ENCODE data around the gene SEL1L.
A peak's percentile ranks its signal among the peaks of the same experiment; 100 is the strongest.
"Not testable (repeated sequence)": the region's sequence is repeated elsewhere in the genome, so short reads cannot be mapped to it uniquely, and the experiment has no call there.

Gene SEL1L

GRCh38 chr14:81473456-81474147 lies 60.1 kb downstream of the SEL1L start:
- DNase-seq (ENCODE audit: low spot score): no peak

- no peak for DNase-seq (ENCODE audit: low spot score)
Measured at GRCh38 chr14:81472096-81472800, 61.4 kb downstream of the SEL1L start.

GRCh38 chr14:81471062-81471461 lies 62.6 kb downstream of the SEL1L start:
- no peak for DNase-seq (ENCODE audit: low spot score)

GRCh38 chr14:81470557-81470826 lies 63.2 kb downstream of the SEL1L start:
- DNase-seq (ENCODE audit: low spot score): not testable (repeated sequence)

GRCh38 chr14:81466854-81467253 lies 66.8 kb downstream of the SEL1L start:
- no peak for DNase-seq (ENCODE audit: low spot score)

- DNase-seq (ENCODE audit: low spot score): no peak
Measured at GRCh38 chr14:81465507-81466228, 68.0 kb downstream of the SEL1L start.

GRCh38 chr14:81465003-81465392 lies 68.7 kb downstream of the SEL1L start:
- not testable (repeated sequence) for DNase-seq (ENCODE audit: low spot score)

GRCh38 chr14:81464253-81465002 lies 69.2 kb downstream of the SEL1L start:
- DNase-seq (ENCODE audit: low spot score): peak; percentile 86

GRCh38 chr14:81462356-81462755 lies 71.3 kb downstream of the SEL1L start:
- not testable (repeated sequence) for DNase-seq (ENCODE audit: low spot score)

- no peak for DNase-seq (ENCODE audit: low spot score)
Measured at GRCh38 chr14:81459912-81460311, 73.7 kb downstream of the SEL1L start.

GRCh38 chr14:81458352-81458751 lies 75.3 kb downstream of the SEL1L start:
- no peak for DNase-seq (ENCODE audit: low spot score)

- DNase-seq (ENCODE audit: low spot score): no peak
Measured at GRCh38 chr14:81455390-81455789, 78.3 kb downstream of the SEL1L start.

- no peak for DNase-seq (ENCODE audit: low spot score)
Measured at GRCh38 chr14:81454572-81455218, 79.0 kb downstream of the SEL1L start.

GRCh38 chr14:81453166-81453766 lies 80.4 kb downstream of the SEL1L start:
- DNase-seq (ENCODE audit: low spot score): peak; percentile 61

GRCh38 chr14:81452341-81453133 lies 81.1 kb downstream of the SEL1L start:
- no peak for DNase-seq (ENCODE audit: low spot score)

- no peak for DNase-seq (ENCODE audit: low spot score)
Measured at GRCh38 chr14:81450976-81451375, 82.7 kb downstream of the SEL1L start.

GRCh38 chr14:81450100-81450531 lies 83.5 kb downstream of the SEL1L start:
- DNase-seq (ENCODE audit: low spot score): no peak

- DNase-seq (ENCODE audit: low spot score): no peak
Measured at GRCh38 chr14:81449576-81449975, 84.1 kb downstream of the SEL1L start.

GRCh38 chr14:81449114-81449513 lies 84.5 kb downstream of the SEL1L start:
- no peak for DNase-seq (ENCODE audit: low spot score)

GRCh38 chr14:81447021-81447764 lies 86.5 kb downstream of the SEL1L start:
- no peak for DNase-seq (ENCODE audit: low spot score)
